GM19455 (cell line): Measurements from ENCODE around the gene GJD2.

Experiments
- ATAC-seq: cut with Tn5 transposase; IDR thresholded peaks from one replicate; pipeline ENCODE4 v1.9.1; 2021; ENCODE audit not compliant: unreplicated experiment

GJD2 gene

GRCh38 chr15:34773917-34774316 lies 19.1 kb upstream of the GJD2 start:
- ATAC-seq: no peak

- ATAC-seq: no peak
Measured at GRCh38 chr15:34773013-34773412, 18.2 kb upstream of the GJD2 start.

- no peak for ATAC-seq
Measured at GRCh38 chr15:34772312-34772711, 17.5 kb upstream of the GJD2 start.

GRCh38 chr15:34769711-34770110 lies 14.9 kb upstream of the GJD2 start:
- no peak for ATAC-seq

- ATAC-seq: no peak
Measured at GRCh38 chr15:34768530-34768929, 13.7 kb upstream of the GJD2 start.

- ATAC-seq: no peak
Measured at GRCh38 chr15:34765741-34766140, 10.9 kb upstream of the GJD2 start.

GRCh38 chr15:34760909-34761308 lies 6.1 kb upstream of the GJD2 start:
- ATAC-seq: no peak

- no peak for ATAC-seq
Measured at GRCh38 chr15:34759992-34760391, 5.2 kb upstream of the GJD2 start.

- ATAC-seq: no peak
Measured at GRCh38 chr15:34759347-34759746, 4.5 kb upstream of the GJD2 start.

- no peak for ATAC-seq
Measured at GRCh38 chr15:34757262-34757661, 2.5 kb upstream of the GJD2 start.

- no peak for ATAC-seq
Measured at GRCh38 chr15:34755419-34755773, 598 bp upstream of the GJD2 start.

GRCh38 chr15:34754171-34754601 lies 612 bp downstream of the GJD2 start:
- ATAC-seq: no peak

GRCh38 chr15:34753236-34753894 lies 1.4 kb downstream of the GJD2 start:
- ATAC-seq: no peak

GRCh38 chr15:34749691-34750090 lies 5.1 kb downstream of the GJD2 start:
- no peak for ATAC-seq

GRCh38 chr15:34739346-34739745 lies 15.5 kb downstream of the GJD2 start:
- ATAC-seq: no peak

- ATAC-seq: no peak
Measured at GRCh38 chr15:34738002-34738401, 16.8 kb downstream of the GJD2 start.

- ATAC-seq: no peak
Measured at GRCh38 chr15:34737477-34737876, 17.3 kb downstream of the GJD2 start.

GRCh38 chr15:34734303-34734702 lies 20.5 kb downstream of the GJD2 start:
- ATAC-seq: no peak

GRCh38 chr15:34733621-34734020 lies 21.2 kb downstream of the GJD2 start:
- no peak for ATAC-seq

GRCh38 chr15:34732430-34732829 lies 22.4 kb downstream of the GJD2 start:
- ATAC-seq: no peak

GRCh38 chr15:34730701-34731100 lies 24.1 kb downstream of the GJD2 start:
- ATAC-seq: no peak

- ATAC-seq: no peak
Measured at GRCh38 chr15:34729886-34730285, 24.9 kb downstream of the GJD2 start.

- no peak for ATAC-seq
Measured at GRCh38 chr15:34729056-34729455, 25.7 kb downstream of the GJD2 start.
